A673 (cell line): Measurements from ENCODE around the gene EVX2.

Experiments used
- CTCF ChIP-seq: fragments of 300-800, 200-600 bp; sonication (generic); conservative IDR thresholded peaks from 2 replicates; pipeline ENCODE4 v1.5.1; 2017; ENCODE audit warnings: low read depth, mild to moderate bottlenecking, antibody characterized with exemption, low read length, moderate library complexity, mixed read lengths
- EZH2 ChIP-seq: fragments of 200-600 bp; sonication (generic); IDR thresholded peaks from 2 replicates; pipeline ENCODE4 v1.6.1; 2017; ENCODE audit warnings: borderline replicate concordance, low read depth, mild to moderate bottlenecking, mixed read lengths, antibody characterized with exemption, low read length; ENCODE audit not compliant: poor library complexity, severe bottlenecking

GRCh38 chr2:176110415-176111308, 26.9 kb upstream of the EVX2 start:
- TF ChIP-seq CTCF = no peak
- no peak for TF ChIP-seq EZH2
